Natural killer cell (primary cell): ENCODE data around the gene SERPINB11. TPM values are rescaled to one million over a fixed set of nuclear protein-coding genes. Genes with fewer than 3 reads are reported as not detected.

ENCODE experiments used
- ATAC-seq, 3 donors: fragments of 150-1000 bp in 2 of 3; fragments of 200-7000 bp in 1 of 3; cut with Tn5 transposase; 1 replicate in 1 of 3; 2 replicates in 2 of 3; pipeline ENCODE4 v1.10.0; 2021; ENCODE audit warnings: mild to moderate bottlenecking in 2 of 3, moderate library complexity in 2 of 3
- DNase-seq, 2 donors: peaks; one replicate each; pipeline versions ENCODE4 v3.0.0 to v3.0.0-alpha.2; 2013 to 2021; ENCODE audit warnings: mixed read lengths in 1 of 2
- H3K27ac ChIP-seq: one replicate; pipeline ENCODE4 v1.5.1; 2013; ENCODE audit warnings: mild to moderate bottlenecking, low read length
- H3K27me3 ChIP-seq: one replicate; pipeline ENCODE4 v1.6.1; 2013; ENCODE audit warnings: low read length; ENCODE audit not compliant: control insufficient read depth, insufficient read depth
- H3K36me3 ChIP-seq: one replicate; pipeline ENCODE4 v1.6.1; 2013; ENCODE audit warnings: low read length; ENCODE audit not compliant: control insufficient read depth, insufficient read depth
- H3K4me1 ChIP-seq: one replicate; pipeline ENCODE4 v1.6.1; 2013; ENCODE audit warnings: low read length; ENCODE audit not compliant: control insufficient read depth, insufficient read depth
- H3K4me3 ChIP-seq: one replicate; pipeline ENCODE4 v1.5.1; 2013; ENCODE audit warnings: low read length
- H3K9me3 ChIP-seq: one replicate; pipeline ENCODE4 v1.6.1; 2013; ENCODE audit warnings: low read length; ENCODE audit not compliant: control insufficient read depth, insufficient read depth
- H3K27ac Mint-ChIP-seq, 2 donors: one replicate each; pipeline ENCODE4 v1.8.0; 2022; ENCODE audit warnings: mild to moderate bottlenecking in 2 of 2, mixed read lengths in 2 of 2, moderate library complexity in 1 of 2
- H3K27me3 Mint-ChIP-seq, 2 donors: one replicate each; pipeline ENCODE4 v1.8.0; 2022; ENCODE audit warnings: low read depth in 2 of 2, mixed read lengths in 2 of 2
- H3K36me3 Mint-ChIP-seq: one replicate; pipeline ENCODE4 v1.8.0; 2022; ENCODE audit warnings: mixed read lengths
- H3K4me1 Mint-ChIP-seq, 2 donors: one replicate each; pipeline ENCODE4 v1.8.0; 2022; ENCODE audit warnings: mixed read lengths in 2 of 2
- H3K4me3 Mint-ChIP-seq: one replicate; pipeline ENCODE4 v1.8.0; 2022; ENCODE audit warnings: mild to moderate bottlenecking, moderate library complexity, mixed read lengths
- H3K9me3 Mint-ChIP-seq, 2 donors: one replicate each; pipeline ENCODE4 v1.8.0; 2022; ENCODE audit warnings: mixed read lengths in 2 of 2
- CTCF ChIP-seq: fragments of 200-600 bp; IDR thresholded peaks from one replicate; pipeline ENCODE4 v1.8.0; 2022; ENCODE audit warnings: antibody characterized with exemption
- WGBS: methylation state at CpG from one replicate; pipeline ENCODE4 v1.1.7; 2013; ENCODE audit warnings: missing lambda C conversion rate; ENCODE audit not compliant: insufficient coverage; 5-methylcytosine and 5-hydroxymethylcytosine counted together
- intact Hi-C: fragments of 100-400 bp; cut with micrococcal nuclease; formaldehyde crosslinking; loops from one replicate; pipeline ENCODE4 v1.14.2; 2022
- total RNA-seq, 4 donors: library from RNA; stranded (reverse); fragments of 120-200 nt in 1 of 4; gene quantifications; one replicate each; pipeline versions ENCODE4 v1.2.3 to v1.2.4, GENCODE V29; 2013 to 2022

Gene SERPINB11
- total RNA-seq, 3 donors from 2014 or later (not counting 1 experiment from before 2014, with no cell fraction given): not detected

GRCh38 chr18:63765837-63766236 lies 63.1 kb downstream of the SERPINB11 start:
- no peak for ATAC-seq
- peaks cover 0 to 3% of the 10 kb centered on the region in 2 donors for H3K9me3 Mint-ChIP-seq
- H3K27ac Mint-ChIP-seq: no peak overlapping the region
- intact Hi-C loops: no loop called here
- DNase-seq: no peak
- Histone ChIP-seq H3K4me1 (no peaks in the 10 kb centered on the region), H3K27ac (no peak overlapping the region), H3K4me3 (no peak overlapping the region), H3K9me3 (peaks cover 2% of the 10 kb centered on the region), H3K36me3 (no peaks in the 10 kb centered on the region), H3K27me3 (peaks cover 4% of the 10 kb centered on the region)
- H3K4me1 Mint-ChIP-seq: peaks cover 0 to 5% of the 10 kb centered on the region in 2 donors
- 100% methylated on average over 1 of the region's 2 CpGs for WGBS
- no peak overlapping the region for H3K4me3 Mint-ChIP-seq
- TF ChIP-seq CTCF: no peak
- H3K27me3 Mint-ChIP-seq: peaks cover 20 to 22% of the 10 kb centered on the region in 2 donors
- H3K36me3 Mint-ChIP-seq: no peaks in the 10 kb centered on the region

Other genes with a start within 250 kb of the SERPINB11 start
- not detected for gene SERPINB5, start 226.0 kb upstream of the SERPINB11 start, total RNA-seq
- not detected for gene SERPINB12, start 160.6 kb upstream of the SERPINB11 start, total RNA-seq
- gene SERPINB13, start 115.6 kb upstream of the SERPINB11 start, total RNA-seq: not detected
- gene SERPINB4, start 58.7 kb upstream of the SERPINB11 start, total RNA-seq: not detected
- gene SERPINB3, start 41.1 kb upstream of the SERPINB11 start, total RNA-seq: not detected
- gene SERPINB7, start 72.5 kb downstream of the SERPINB11 start, total RNA-seq: not detected
- 1 to 10 TPM in 2 of 3 donors, not detected in 1; 1.4 to 9.0 TPM for gene SERPINB2, start 184.7 kb downstream of the SERPINB11 start, total RNA-seq
- gene SERPINB10, start 205.0 kb downstream of the SERPINB11 start, total RNA-seq: under 1 TPM in 1 of 3 donors, not detected in 2; 0.43 TPM
- not detected for gene HMSD, start 246.3 kb downstream of the SERPINB11 start, total RNA-seq